ENCODE data around the gene TTL. TPM values are rescaled to one million over a fixed set of nuclear protein-coding genes. Genes with fewer than 3 reads are reported as not detected.

TTL gene
- total RNA-seq, 1 donor from 2014 or later = 58.6 TPM

- Mint-ChIP-seq H3K36me3 (no peaks in the 10 kb centered on the region), H3K27me3 (peaks cover 4% of the 10 kb centered on the region), H3K4me1 (ENCODE audit: unreplicated experiment) (no peaks in the 10 kb centered on the region), H3K27ac (no peak overlapping the region), H3K4me3 (no peak overlapping the region), H3K9me3 (no peaks in the 10 kb centered on the region)
- no peak for TF ChIP-seq CTCF (conservative IDR thresholded peaks at IDR 0.05)
- DNase-seq (ENCODE audit: extremely low spot score, unreplicated experiment) = no peak
These were observed 18.7 kb upstream of the TTL start for GRCh38 chr2:112463256-112463655.

GRCh38 chr2:112465382-112465781 lies 16.6 kb upstream of the TTL start:
- Mint-ChIP-seq H3K4me1 (ENCODE audit: unreplicated experiment) (no peaks in the 10 kb centered on the region), H3K9me3 (peaks cover 8% of the 10 kb centered on the region), H3K4me3 (no peak overlapping the region), H3K27me3 (peaks cover 4% of the 10 kb centered on the region), H3K36me3 (no peaks in the 10 kb centered on the region), H3K27ac (no peak overlapping the region)
- DNase-seq (ENCODE audit: extremely low spot score, unreplicated experiment) = no peak
- TF ChIP-seq CTCF (conservative IDR thresholded peaks at IDR 0.05) = peak; percentile 32

GRCh38 chr2:112472547-112473263 lies 9.3 kb upstream of the TTL start:
- no peaks in the 10 kb centered on the region for H3K36me3 Mint-ChIP-seq
- peaks cover 8% of the 10 kb centered on the region for H3K9me3 Mint-ChIP-seq
- DNase-seq (ENCODE audit: extremely low spot score, unreplicated experiment) = peak; percentile 16
- TF ChIP-seq CTCF (conservative IDR thresholded peaks at IDR 0.05) = no peak
- no peak overlapping the region for H3K4me3 Mint-ChIP-seq
- H3K27me3 Mint-ChIP-seq = peaks cover 4% of the 10 kb centered on the region
- H3K27ac Mint-ChIP-seq = no peak overlapping the region
- H3K4me1 Mint-ChIP-seq (ENCODE audit: unreplicated experiment) = no peaks in the 10 kb centered on the region

GRCh38 chr2:112474844-112475486 lies 7.0 kb upstream of the TTL start:
- DNase-seq (ENCODE audit: extremely low spot score, unreplicated experiment) = peak; percentile 40

GRCh38 chr2:112476434-112476833 lies 5.5 kb upstream of the TTL start:
- Mint-ChIP-seq H3K4me1 (ENCODE audit: unreplicated experiment) (peaks cover 4% of the 10 kb centered on the region), H3K4me3 (no peak overlapping the region)
- no peak for TF ChIP-seq CTCF (conservative IDR thresholded peaks at IDR 0.05)

More at GRCh38 chr2:112474844-112475486, 7.0 kb upstream of the TTL start:
- Mint-ChIP-seq H3K36me3 (no peaks in the 10 kb centered on the region), H3K9me3 (no peaks in the 10 kb centered on the region), H3K27ac (no peak overlapping the region), H3K4me1 (ENCODE audit: unreplicated experiment) (no peaks in the 10 kb centered on the region), H3K27me3 (no peaks in the 10 kb centered on the region), H3K4me3 (no peak overlapping the region)
- TF ChIP-seq CTCF (conservative IDR thresholded peaks at IDR 0.05) = no peak

More at GRCh38 chr2:112476434-112476833, 5.5 kb upstream of the TTL start:
- no peaks in the 10 kb centered on the region for H3K27me3 Mint-ChIP-seq
- no peaks in the 10 kb centered on the region for H3K9me3 Mint-ChIP-seq
- no peak for DNase-seq (ENCODE audit: extremely low spot score, unreplicated experiment)
- no peaks in the 10 kb centered on the region for H3K36me3 Mint-ChIP-seq
- H3K27ac Mint-ChIP-seq = no peak overlapping the region
